HG03066 (cell line): Measurements from ENCODE around the gene CFAP53.

Experiments used
- ATAC-seq: cut with Tn5 transposase; IDR thresholded peaks from one replicate; pipeline ENCODE4 v1.9.1; 2021; ENCODE audit warnings: low read depth; ENCODE audit not compliant: unreplicated experiment

Gene CFAP53

GRCh38 chr18:50196261-50196660 is 70.0 kb downstream of the CFAP53 start:
- ATAC-seq = no peak

GRCh38 chr18:50195689-50196088 is 70.6 kb downstream of the CFAP53 start:
- no peak for ATAC-seq

- peak; percentile 65 for ATAC-seq
These were observed 71.4 kb downstream of the CFAP53 start, which contains the start of gene MYO5B for GRCh38 chr18:50194631-50195532. MYO5B (minus strand) TSS chr18:50195147; CDS start chr18:50194793, 354 bp downstream.

- ATAC-seq = no peak
These were observed 72.3 kb downstream of the CFAP53 start for GRCh38 chr18:50193796-50194630.

GRCh38 chr18:50192995-50193795 is 73.1 kb downstream of the CFAP53 start:
- ATAC-seq = no peak

- no peak for ATAC-seq
These were observed 75.4 kb downstream of the CFAP53 start for GRCh38 chr18:50190926-50191325.

GRCh38 chr18:50190236-50190635 is 76.1 kb downstream of the CFAP53 start:
- no peak for ATAC-seq

- no peak for ATAC-seq
These were observed 77.1 kb downstream of the CFAP53 start for GRCh38 chr18:50189160-50189559.

GRCh38 chr18:50188652-50189051 is 77.6 kb downstream of the CFAP53 start:
- no peak for ATAC-seq

GRCh38 chr18:50187659-50188058 is 78.6 kb downstream of the CFAP53 start:
- ATAC-seq = no peak

- no peak for ATAC-seq
These were observed 79.9 kb downstream of the CFAP53 start for GRCh38 chr18:50186385-50186784.

GRCh38 chr18:50183556-50183955 is 82.7 kb downstream of the CFAP53 start:
- ATAC-seq = no peak

- no peak for ATAC-seq
These were observed 83.8 kb downstream of the CFAP53 start for GRCh38 chr18:50182511-50182910.

GRCh38 chr18:50181590-50181989 is 84.7 kb downstream of the CFAP53 start:
- ATAC-seq = no peak

GRCh38 chr18:50179465-50179864 is 86.8 kb downstream of the CFAP53 start:
- no peak for ATAC-seq

- no peak for ATAC-seq
These were observed 88.9 kb downstream of the CFAP53 start for GRCh38 chr18:50177294-50177992.
